ENCODE measurements around the gene TOP1.
"Not testable (repeated sequence)": the region's sequence is repeated elsewhere in the genome, so short reads cannot be mapped to it uniquely, and the experiment has no call there.

The TOP1 gene

GRCh38 chr20:41003936-41004294 lies 24.7 kb upstream of the TOP1 start:
- DNase-seq (ENCODE audit: low spot score), result not testable (repeated sequence)

- DNase-seq (ENCODE audit: low spot score), result no peak
These were observed 23.9 kb upstream of the TOP1 start for GRCh38 chr20:41004531-41005360.

GRCh38 chr20:41005361-41005729 lies 23.3 kb upstream of the TOP1 start:
- no peak for DNase-seq (ENCODE audit: low spot score)

GRCh38 chr20:41006126-41006935 lies 22.3 kb upstream of the TOP1 start:
- no peak for DNase-seq (ENCODE audit: low spot score)

- DNase-seq (ENCODE audit: low spot score), result no peak
These were observed 21.6 kb upstream of the TOP1 start for GRCh38 chr20:41006936-41007474.

- no peak for DNase-seq (ENCODE audit: low spot score)
These were observed 21.1 kb upstream of the TOP1 start for GRCh38 chr20:41007481-41007880.

GRCh38 chr20:41009946-41010345 lies 18.7 kb upstream of the TOP1 start:
- DNase-seq (ENCODE audit: low spot score), result no peak

- no peak for DNase-seq (ENCODE audit: low spot score)
These were observed 17.0 kb upstream of the TOP1 start for GRCh38 chr20:41011551-41012067.

- DNase-seq (ENCODE audit: low spot score), result no peak
These were observed 14.0 kb upstream of the TOP1 start for GRCh38 chr20:41014561-41015088.

- no peak for DNase-seq (ENCODE audit: low spot score)
These were observed 11.1 kb upstream of the TOP1 start for GRCh38 chr20:41017448-41018042.

GRCh38 chr20:41018153-41018552 lies 10.5 kb upstream of the TOP1 start:
- DNase-seq (ENCODE audit: low spot score), result no peak

GRCh38 chr20:41023549-41023948 lies 5.1 kb upstream of the TOP1 start:
- DNase-seq (ENCODE audit: low spot score), result no peak

GRCh38 chr20:41027366-41027765 lies 1.3 kb upstream of the TOP1 start:
- no peak for DNase-seq (ENCODE audit: low spot score)

- DNase-seq (ENCODE audit: low spot score), result no peak
These were observed 707 bp upstream of the TOP1 start for GRCh38 chr20:41027872-41028358.

GRCh38 chr20:41029150-41029901 lies 704 bp downstream of the TOP1 start:
- no peak for DNase-seq (ENCODE audit: low spot score)

- DNase-seq (ENCODE audit: low spot score), result no peak
These were observed 1.4 kb downstream of the TOP1 start for GRCh38 chr20:41030061-41030460.

- DNase-seq (ENCODE audit: low spot score), result no peak
These were observed 2.1 kb downstream of the TOP1 start for GRCh38 chr20:41030531-41031242.

GRCh38 chr20:41031243-41031619 lies 2.6 kb downstream of the TOP1 start:
- DNase-seq (ENCODE audit: low spot score), result no peak

- DNase-seq (ENCODE audit: low spot score), result no peak
These were observed 3.6 kb downstream of the TOP1 start for GRCh38 chr20:41032271-41032670.

GRCh38 chr20:41034239-41034638 lies 5.6 kb downstream of the TOP1 start:
- no peak for DNase-seq (ENCODE audit: low spot score)

GRCh38 chr20:41035207-41035606 lies 6.6 kb downstream of the TOP1 start:
- DNase-seq (ENCODE audit: low spot score), result no peak
